ENCODE data around the gene CPPED1. TPM values are rescaled to one million over a fixed set of nuclear protein-coding genes. Genes with fewer than 3 reads are reported as not detected.

Gene CPPED1
- total RNA-seq, 1 experiment from 2014 or later, result 7.9 TPM

- H3K23ac ChIP-seq (ENCODE audit: insufficient read length, low read depth, low read length), result no peak overlapping the region
- H4K91ac ChIP-seq (ENCODE audit: insufficient read length, low read depth, low read length), result no peak overlapping the region
- H3K27ac ChIP-seq (ENCODE audit: insufficient read length, low read depth, low read length), result no peak overlapping the region
- no peaks in the 10 kb centered on the region for H4K20me1 ChIP-seq (ENCODE audit: control insufficient read depth, insufficient read depth, insufficient read length)
- H3K4me1 Mint-ChIP-seq, result peaks cover 9 to 10% of the 10 kb centered on the region in 2 experiments
- no peak overlapping the region for H2BK15ac ChIP-seq (ENCODE audit: low read depth, low read length)
- no peak overlapping the region for H3K14ac ChIP-seq (ENCODE audit: insufficient read depth, low read length)
- no peaks in the 10 kb centered on the region for H3K9me3 ChIP-seq (ENCODE audit: control insufficient read depth, low read depth, low read length)
- no peak overlapping the region for H4K8ac ChIP-seq (replicated peaks; ENCODE audit: insufficient read length, low read depth, low read length)
- H3K18ac ChIP-seq (ENCODE audit: insufficient read length, low read depth, low read length), result no peak overlapping the region
- no peak overlapping the region for H2BK20ac ChIP-seq (ENCODE audit: low read depth, low read length, poor library complexity, severe bottlenecking)
- H3K56ac ChIP-seq (ENCODE audit: insufficient read length, low read depth, low read length), result no peak overlapping the region
- TF ChIP-seq CTCF (conservative IDR thresholded peaks at IDR 0.05), result no peak
- no peak for DNase-seq
- H3K9me3 Mint-ChIP-seq, result peaks cover 13 to 18% of the 10 kb centered on the region in 2 experiments
- H2AK5ac ChIP-seq (ENCODE audit: insufficient read length, low read length), result no peak overlapping the region
- H3K36me3 Mint-ChIP-seq (ENCODE audit: insufficient read depth in 1 of 3, low read depth in 3 of 3), result peaks cover 7 to 14% (median 14%) of the 10 kb centered on the region in 3 experiments
- no peak overlapping the region for H4K5ac ChIP-seq (ENCODE audit: insufficient read length, low read depth, low read length)
- no peak overlapping the region for H2BK5ac ChIP-seq (ENCODE audit: insufficient read length, low read length)
- no peak overlapping the region for H2AFZ ChIP-seq (ENCODE audit: low read length)
- no peak overlapping the region; a peak in 1 of 7 replicates for H3K27ac Mint-ChIP-seq
- no peak overlapping the region for H3T11ph ChIP-seq (ENCODE audit: low read length)
- H3K79me2 ChIP-seq (ENCODE audit: insufficient read depth, low read length), result no peaks in the 10 kb centered on the region
- no peaks in the 10 kb centered on the region for H3K79me1 ChIP-seq (ENCODE audit: insufficient read depth, low read depth, low read length, poor library complexity, severe bottlenecking)
- H3K27me3 Mint-ChIP-seq (ENCODE audit: low read depth), result no peaks in the 10 kb centered on the region; the same call in 1 of the 2 replicates
- H2BK12ac ChIP-seq (ENCODE audit: insufficient read length, low read depth, low read length), result no peak overlapping the region
- H3K4me1 ChIP-seq (ENCODE audit: insufficient read depth, low read length), result no peaks in the 10 kb centered on the region; the same call in 1 of the 2 replicates
- H3K27me3 ChIP-seq (ENCODE audit: insufficient read depth, low read length), result no peaks in the 10 kb centered on the region
- H2BK120ac ChIP-seq (ENCODE audit: low read depth, low read length, poor library complexity, severe bottlenecking), result no peak overlapping the region
- H3K23me2 ChIP-seq (ENCODE audit: insufficient read length, low read depth, low read length, poor library complexity, severe bottlenecking), result no peaks in the 10 kb centered on the region
- no peak overlapping the region for H3K4ac ChIP-seq (ENCODE audit: low read depth, low read length)
- no peak overlapping the region for H3K4me2 ChIP-seq (ENCODE audit: insufficient read depth, insufficient read length, low read length)
- no CpG with 5 or more reads among the region's 4 CpGs for WGBS (ENCODE audit: extremely low coverage, insufficient read length, low lambda C conversion rate)
- no peak overlapping the region for H3K4me3 Mint-ChIP-seq
- H3K9ac ChIP-seq (ENCODE audit: extremely low read depth, insufficient read length, low read length), result no peak overlapping the region
These were observed 58.8 kb downstream of the CPPED1 start for GRCh38 chr16:12744860-12745259.
